Measurements from ENCODE around the gene EMD.

The EMD gene

DNA sequence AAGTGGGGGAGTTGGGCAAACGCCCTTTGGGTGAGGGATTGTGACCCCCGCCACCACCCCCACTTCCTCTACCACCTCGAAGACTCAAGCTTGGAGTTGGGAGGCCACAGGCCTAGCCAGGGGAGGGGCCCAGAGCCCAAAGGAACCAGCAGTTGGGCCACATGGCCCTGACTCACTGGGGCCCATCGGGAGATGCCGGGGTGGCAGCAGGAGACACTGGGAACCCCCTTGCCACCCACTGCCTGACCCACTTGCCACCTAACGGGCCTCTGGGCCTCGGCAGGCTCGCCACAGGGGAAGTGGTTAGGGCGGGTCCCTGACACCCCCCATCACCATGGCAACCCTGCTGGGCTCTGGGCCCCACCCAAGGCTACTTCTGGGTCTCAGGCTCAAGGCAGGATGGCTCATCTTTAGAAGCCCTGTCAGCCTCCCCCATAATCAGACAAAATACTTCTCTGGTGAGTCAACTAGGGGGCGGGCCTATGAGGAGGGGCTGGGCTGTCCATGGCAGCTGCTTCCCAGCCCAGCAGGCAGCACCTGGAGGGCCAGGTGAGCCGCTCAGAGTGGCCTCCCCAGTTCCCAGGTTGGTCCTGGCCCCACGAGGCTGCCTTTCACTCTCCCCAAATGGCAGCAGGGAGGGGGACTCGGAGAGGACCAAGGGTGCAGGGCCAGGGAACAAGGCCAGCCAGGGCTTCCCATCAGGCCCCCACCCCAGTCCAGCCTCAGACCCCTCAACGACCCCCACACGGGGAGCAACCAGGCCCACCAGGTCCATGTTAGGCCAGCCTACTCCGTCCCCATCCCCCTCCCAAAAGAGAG lies 10.3 kb upstream of the EMD start:
- H3K27ac ChIP-seq: peak overlapping the region; percentile 97
- H3K27me3 ChIP-seq: no peaks in the 10 kb centered on the region
- TF ChIP-seq, protein P1, sequence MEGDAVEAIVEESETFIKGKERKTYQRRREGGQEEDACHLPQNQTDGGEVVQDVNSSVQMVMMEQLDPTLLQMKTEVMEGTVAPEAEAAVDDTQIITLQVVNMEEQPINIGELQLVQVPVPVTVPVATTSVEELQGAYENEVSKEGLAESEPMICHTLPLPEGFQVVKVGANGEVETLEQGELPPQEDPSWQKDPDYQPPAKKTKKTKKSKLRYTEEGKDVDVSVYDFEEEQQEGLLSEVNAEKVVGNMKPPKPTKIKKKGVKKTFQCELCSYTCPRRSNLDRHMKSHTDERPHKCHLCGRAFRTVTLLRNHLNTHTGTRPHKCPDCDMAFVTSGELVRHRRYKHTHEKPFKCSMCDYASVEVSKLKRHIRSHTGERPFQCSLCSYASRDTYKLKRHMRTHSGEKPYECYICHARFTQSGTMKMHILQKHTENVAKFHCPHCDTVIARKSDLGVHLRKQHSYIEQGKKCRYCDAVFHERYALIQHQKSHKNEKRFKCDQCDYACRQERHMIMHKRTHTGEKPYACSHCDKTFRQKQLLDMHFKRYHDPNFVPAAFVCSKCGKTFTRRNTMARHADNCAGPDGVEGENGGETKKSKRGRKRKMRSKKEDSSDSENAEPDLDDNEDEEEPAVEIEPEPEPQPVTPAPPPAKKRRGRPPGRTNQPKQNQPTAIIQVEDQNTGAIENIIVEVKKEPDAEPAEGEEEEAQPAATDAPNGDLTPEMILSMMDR (IDR thresholded peaks at IDR 0.05): peak; percentile 40
- no peaks in the 10 kb centered on the region for H3K9me3 ChIP-seq
- peaks cover 38 to 45% of the 10 kb centered on the region in 2 experiments for H3K4me1 ChIP-seq (ENCODE audit: control insufficient read depth in 1 of 2, insufficient read depth in 1 of 2, low read depth in 1 of 2, low read length in 1 of 2)
- peak overlapping the region; percentile 73 to 91 for H3K4me3 ChIP-seq (ENCODE audit: low read depth in 1 of 2, low read length in 1 of 2)
- peaks cover 42% of the 10 kb centered on the region for H3K36me3 ChIP-seq

DNA sequence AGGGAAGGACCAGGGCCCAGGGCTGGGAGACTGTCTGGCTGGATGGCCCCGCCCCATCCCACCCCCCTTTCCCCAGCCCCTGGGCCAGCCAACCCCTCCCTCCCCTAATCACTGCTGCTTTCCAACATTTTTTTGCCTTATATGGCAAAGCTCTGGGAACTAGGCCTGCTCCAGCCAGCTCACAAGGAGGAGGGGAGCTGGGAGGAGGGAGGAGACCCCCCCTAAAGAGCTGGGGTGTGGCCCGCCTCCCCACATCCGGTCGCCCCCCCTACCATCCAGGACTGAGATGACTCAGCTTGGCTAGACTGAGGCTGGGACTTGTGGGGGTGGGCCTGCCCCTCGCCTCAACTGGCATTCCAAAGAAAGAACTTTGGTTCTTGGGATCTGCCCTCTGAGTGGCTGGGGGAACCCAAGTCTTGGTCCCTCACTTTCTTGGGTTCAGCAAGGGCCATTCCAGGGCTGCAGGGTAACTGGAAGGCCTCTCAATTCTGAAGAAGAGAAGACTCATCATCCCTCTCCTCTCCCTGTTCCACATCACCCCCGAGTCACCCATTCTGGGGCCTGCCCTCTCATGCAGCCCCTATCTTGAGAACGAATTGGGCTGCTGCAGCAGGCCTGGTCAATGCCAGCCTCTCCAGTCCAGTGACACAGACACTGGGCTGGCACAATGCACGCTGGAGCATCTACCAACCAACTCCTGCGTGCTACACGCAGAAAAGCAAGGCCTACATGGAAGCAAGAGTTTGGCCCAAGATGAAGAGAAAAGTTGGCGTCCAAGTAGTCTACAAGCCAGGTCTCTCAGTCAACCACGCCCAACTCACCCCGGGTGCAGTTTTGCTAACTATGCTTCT lies 9.4 kb upstream of the EMD start:
- TF ChIP-seq, protein P1 (IDR thresholded peaks at IDR 0.05): no peak

DNA sequence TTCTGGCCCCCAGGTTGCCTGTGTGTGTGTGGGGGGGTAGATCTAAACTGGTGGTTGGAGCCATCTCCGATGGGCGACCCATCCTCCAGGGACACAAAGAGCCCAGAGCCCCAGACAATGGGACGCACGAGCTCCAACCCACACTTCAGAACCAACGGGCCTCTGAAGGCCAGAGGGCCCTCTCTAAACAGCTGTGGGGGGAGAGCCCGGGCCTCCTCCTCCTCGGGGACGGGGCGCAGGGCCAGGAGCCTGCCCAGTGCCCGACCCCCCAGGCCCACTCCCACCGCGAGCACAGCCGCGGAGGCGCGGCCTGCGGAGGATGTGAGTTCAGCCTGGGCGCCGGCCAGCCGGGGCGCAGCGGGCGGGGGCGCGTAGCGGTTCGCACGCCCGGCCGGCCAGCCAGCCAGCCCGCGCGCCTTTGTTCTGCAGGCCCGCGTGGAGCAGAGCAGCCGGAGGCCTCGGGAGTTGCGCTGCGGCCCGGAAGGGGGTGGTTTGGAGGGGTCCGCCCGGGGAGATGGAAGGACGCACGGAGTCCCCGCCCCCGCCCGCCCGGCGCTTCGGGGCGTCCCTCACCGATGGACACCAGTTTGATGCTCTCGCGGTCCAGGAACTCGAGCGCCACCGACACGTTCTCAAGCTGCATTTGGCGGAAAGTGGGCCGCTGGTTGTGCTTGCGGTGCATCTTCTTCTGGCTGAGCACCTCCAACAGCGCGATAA lies 8.6 kb upstream of the EMD start:
- Histone ChIP-seq H3K36me3 (peaks cover 25% of the 10 kb centered on the region), H3K9me3 (no peaks in the 10 kb centered on the region), H3K4me3 (ENCODE audit: low read depth in 1 of 2, low read length in 1 of 2) (peak overlapping the region; percentile 73 to 91), H3K4me1 (ENCODE audit: control insufficient read depth in 1 of 2, insufficient read depth in 1 of 2, low read depth in 1 of 2, low read length in 1 of 2) (peaks cover 48 to 53% of the 10 kb centered on the region in 2 experiments), H3K27me3 (no peaks in the 10 kb centered on the region), H3K27ac (peak overlapping the region; percentile 97)
- TF ChIP-seq, protein P1 (IDR thresholded peaks at IDR 0.05): no peak

More for the DNA sequence above, 9.4 kb upstream of the EMD start:
- Histone ChIP-seq H3K27me3 (no peaks in the 10 kb centered on the region), H3K9me3 (no peaks in the 10 kb centered on the region), H3K36me3 (peaks cover 33% of the 10 kb centered on the region), H3K4me1 (ENCODE audit: control insufficient read depth in 1 of 2, insufficient read depth in 1 of 2, low read depth in 1 of 2, low read length in 1 of 2) (peaks cover 45 to 51% of the 10 kb centered on the region in 2 experiments), H3K4me3 (ENCODE audit: low read depth in 1 of 2, low read length in 1 of 2) (peak overlapping the region; percentile 73 to 91), H3K27ac (peak overlapping the region; percentile 97)

DNA sequence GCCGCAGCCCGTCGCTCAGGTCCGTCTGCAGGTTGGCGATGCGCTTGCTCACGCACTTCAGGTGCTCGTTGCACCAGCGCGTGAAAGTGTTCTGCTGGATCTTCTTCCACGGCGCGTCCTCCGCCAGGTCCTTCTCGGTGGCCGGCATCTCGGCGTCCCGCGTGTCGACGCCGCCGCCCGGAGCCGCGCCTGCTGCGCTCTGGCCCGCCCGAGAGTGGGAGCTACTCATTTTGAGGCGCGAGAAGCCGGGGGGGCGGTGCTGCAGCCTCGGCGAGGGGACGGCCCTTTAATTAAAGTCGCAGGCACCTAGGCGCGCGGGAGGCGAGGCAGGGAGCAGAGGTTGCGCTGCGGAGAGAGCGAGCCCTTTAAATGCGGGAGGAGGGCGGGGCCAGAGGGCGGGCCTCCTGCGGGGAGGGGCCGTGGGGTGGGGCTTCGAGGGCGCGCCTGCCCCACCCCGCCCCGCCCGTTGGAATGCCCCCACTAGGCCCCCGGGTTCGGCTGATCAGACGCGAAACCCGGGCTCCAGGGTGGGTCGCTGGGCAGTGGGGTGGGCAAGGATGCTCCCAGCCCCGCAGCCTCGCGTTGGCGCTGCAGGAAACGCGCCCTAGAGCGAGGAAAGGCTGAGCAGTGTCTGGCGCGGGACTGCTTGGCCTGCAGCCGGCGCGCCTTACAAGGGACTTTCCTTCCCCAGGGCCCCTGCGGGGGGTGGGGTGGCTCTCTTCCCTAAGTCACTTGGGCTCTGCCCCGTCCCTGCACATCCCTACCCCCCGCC lies 7.9 kb upstream of the EMD start:
- TF ChIP-seq, protein P1 (IDR thresholded peaks at IDR 0.05): no peak
- H3K27ac ChIP-seq: peak overlapping the region; percentile 97
- H3K9me3 ChIP-seq: no peaks in the 10 kb centered on the region
- H3K27me3 ChIP-seq: no peaks in the 10 kb centered on the region
- peaks cover 18% of the 10 kb centered on the region for H3K36me3 ChIP-seq
- peak overlapping the region; percentile 73 to 91 for H3K4me3 ChIP-seq (ENCODE audit: low read depth in 1 of 2, low read length in 1 of 2)
- peaks cover 48 to 53% of the 10 kb centered on the region in 2 experiments for H3K4me1 ChIP-seq (ENCODE audit: control insufficient read depth in 1 of 2, insufficient read depth in 1 of 2, low read depth in 1 of 2, low read length in 1 of 2)

Measured in neutrophil (primary cell).